ENCODE results near the gene MUC20. TPM values are rescaled to one million over a fixed set of nuclear protein-coding genes. Genes with fewer than 3 reads are reported as not detected.
"Not testable (repeated sequence)": the region's sequence is repeated elsewhere in the genome, so short reads cannot be mapped to it uniquely, and the experiment has no call there.

The MUC20 gene
- total RNA-seq, 1 donor from 2014 or later = not detected

DNA sequence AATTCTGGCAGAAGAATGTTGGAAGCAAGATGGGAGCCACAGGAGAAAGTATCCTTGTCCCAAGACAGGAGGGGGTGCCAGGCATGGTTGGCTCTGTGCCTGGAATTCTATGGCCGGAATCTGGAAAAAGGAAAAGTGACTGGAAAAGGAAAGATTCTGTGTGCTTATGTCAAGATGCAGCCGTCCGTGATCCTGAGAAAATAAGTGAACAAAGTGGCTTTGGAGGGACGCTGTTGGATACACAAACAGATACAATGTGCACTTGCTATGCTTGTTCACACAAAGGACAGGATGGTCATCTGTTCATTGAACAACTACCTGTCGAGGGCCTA, 28.5 kb upstream of the MUC20 start:
- no peak for DNase-seq (ENCODE audit: extremely low read depth, low read depth, low spot score)

DNA sequence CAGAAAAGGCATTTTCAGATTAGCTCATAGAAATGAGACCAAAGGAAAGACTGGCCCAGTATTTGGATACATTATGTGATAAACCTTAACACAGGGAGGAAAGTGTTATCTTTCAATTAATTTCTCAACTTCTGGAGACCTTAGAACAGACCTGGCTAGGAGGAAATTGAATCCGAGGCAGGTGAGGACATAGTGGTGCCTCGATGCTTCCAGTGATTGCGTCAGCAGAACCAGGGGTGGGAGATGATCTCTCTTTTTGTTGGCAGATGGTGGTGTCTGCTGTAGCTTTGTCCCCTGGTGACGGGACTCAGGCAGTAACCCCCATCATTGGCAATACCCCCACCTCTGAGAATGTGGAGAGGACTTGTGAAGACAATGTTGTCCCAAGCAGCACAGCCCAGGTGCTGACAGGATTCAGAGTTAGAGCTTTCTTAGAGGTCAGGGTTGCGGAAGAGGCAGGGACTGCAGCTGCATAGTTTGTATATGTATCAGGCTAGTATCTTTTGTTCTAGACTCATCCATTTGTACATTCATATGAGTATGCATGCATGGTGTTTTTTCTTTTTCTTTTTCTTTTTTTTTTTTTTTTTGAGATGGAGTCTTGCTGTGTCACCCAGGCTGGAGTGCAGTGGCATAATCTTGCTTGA, 27.9 kb upstream of the MUC20 start:
- DNase-seq (ENCODE audit: extremely low read depth, low read depth, low spot score) = no peak

DNA sequence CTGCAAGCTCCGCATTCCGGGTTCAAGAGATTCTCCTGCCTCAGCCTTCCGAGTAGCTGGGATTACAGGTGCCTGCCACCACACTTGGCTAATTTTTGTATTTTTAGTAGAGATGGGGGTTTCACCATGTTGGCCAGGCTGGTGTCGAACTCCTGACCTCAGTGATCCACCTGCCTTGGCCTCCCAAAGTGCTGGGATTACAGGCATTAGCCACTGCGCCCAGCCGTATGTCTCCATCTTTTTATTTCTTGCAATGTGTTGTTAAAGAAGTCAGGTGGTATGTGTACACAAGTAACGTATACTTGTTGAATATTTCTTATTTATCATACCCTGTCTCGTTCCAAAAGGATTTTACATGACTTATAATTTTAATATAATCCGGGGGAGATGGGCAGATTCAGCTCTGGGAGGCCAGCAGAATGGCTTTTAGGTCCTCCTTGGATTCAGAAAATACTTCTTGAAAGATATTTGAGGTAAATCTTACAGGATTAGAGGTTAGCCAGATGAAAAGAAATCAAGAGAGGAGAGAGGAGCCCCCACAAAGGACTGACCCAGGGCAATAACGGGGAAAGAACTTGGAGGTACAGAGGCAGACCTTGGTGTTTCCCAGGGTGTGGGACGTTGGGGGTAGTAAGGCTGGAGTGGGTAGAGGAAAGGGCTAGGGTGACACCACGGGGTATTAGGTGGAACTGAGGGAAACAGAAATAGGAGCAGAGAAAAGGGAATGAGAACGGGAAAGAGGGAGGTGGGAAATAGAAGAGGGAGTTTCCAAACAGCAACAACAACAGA, 27.2 kb upstream of the MUC20 start:
- DNase-seq (ENCODE audit: extremely low read depth, low read depth, low spot score) = no peak

DNA sequence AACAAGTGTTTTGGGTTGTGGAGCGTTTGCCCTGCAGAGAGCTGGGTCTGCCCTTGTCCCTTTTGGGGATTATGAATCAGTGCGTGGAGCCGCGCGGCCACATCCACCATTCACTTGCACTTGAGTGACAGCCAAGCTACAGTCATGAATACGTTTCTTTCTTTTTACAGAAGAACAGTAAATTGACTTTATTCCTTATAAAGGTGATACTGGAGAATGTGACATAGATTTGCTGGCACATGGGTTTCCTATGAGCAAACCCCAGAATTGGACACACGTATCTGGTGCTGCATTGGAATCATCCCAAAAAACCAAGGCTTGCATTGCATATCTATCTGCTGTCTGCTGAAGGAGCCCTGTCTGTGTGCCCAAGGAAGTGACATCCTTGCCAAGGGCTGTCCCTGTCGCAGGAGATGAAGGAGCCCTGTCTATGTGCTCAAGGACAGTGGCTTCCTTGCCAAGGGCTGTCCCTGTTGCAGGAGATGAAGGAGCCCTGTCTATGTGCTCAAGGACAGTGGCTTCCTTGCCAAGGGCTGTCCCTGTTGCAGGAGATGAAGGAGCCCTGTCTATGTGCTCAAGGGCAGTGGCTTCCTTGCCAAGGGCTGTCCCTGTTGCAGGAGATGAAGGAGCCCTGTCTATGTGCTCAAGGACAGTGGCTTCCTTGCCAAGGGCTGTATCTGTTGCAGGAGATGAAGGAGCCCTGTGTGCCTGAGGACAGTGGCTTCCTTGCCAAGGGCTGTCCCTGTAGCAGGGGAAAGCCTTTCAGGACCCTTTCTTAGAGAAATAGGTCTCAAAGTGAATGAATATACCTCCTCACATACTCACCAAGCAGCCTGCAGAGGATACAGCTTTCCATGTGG, 26.3 kb upstream of the MUC20 start:
- not testable (repeated sequence) for DNase-seq (ENCODE audit: extremely low read depth, low read depth, low spot score)

DNA sequence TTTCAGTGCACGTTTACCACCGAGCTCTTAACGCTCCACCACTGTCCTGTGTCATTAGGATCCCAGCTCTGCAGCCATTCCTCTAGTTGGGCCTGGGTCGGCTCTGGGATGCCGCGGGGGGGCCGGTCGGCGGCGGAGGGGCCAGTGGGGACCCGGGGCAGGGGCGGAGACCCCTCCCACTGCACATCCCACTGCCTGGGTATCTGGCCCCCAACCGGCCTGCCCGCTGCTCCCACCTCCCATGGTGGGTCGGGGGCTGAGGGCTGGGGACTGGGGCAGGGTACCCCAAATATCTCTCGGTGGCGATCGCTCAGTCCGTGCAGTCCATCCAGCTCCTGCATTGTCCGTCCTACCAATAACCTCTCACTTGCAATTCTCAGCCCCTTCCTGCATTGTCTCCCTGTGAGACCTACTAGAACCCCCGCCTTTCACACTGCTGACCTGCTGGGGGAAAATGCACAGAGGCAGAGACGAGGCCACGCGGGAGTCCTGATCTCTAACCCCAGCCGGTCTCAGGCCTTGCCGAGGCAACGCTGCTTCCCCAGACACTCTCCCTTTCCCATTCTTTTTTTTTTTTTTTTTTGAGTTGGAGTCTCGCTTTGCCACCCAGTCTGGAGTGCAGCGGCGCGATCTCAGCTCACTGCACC, 24.0 kb upstream of the MUC20 start:
- DNase-seq (ENCODE audit: extremely low read depth, low read depth, low spot score) = no peak

DNA sequence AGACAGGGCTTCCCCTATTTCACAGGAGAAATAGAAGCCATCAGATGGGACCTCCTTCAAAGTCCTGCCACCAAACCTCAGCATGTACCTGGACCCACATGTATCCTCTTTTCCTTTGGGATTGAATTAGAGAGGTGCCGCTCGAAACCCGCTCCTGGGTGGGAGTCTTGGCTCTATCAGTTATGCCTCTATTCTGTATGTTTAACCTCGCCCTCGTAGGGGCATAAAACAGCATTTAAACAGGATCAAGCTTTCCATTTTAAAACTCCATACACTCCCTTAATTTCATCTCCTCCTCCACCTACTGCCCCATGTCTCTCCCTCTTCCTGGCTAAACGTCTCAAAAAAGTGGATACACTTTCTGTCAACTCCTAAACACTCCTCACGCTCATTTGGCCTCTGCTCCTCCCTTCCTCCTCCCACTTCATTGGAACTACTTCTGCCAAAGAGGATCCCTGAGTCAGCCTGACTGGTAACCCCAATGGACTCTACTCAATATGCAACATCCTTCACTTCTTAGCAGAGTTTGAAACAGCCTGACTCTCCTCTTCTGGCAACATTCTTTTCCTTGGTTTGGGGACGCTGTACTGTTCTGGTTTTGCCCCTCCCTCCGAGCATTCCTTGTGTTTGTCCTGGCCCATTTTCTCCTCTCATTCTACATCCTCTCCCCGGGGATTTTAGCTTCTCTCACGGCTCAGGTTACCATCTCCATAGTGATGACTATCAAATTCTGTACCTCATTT, 23.0 kb upstream of the MUC20 start:
- DNase-seq (ENCODE audit: extremely low read depth, low read depth, low spot score) = no peak

DNA sequence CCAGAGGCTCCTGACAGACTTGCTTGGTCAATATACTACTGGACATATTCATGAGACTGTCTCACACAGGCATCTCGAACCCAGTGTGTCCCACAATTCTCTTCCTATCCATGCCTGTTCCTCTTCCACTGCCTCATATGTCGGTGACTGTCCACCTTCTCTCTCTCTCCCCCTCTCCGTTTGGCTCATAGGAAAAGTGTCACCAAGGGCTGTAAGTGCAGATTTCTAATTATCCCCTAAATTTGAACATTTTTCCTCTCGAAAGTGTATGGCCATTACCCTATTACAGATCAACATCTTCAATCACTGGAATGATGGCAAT, 22.5 kb upstream of the MUC20 start:
- DNase-seq (ENCODE audit: extremely low read depth, low read depth, low spot score) = no peak

DNA sequence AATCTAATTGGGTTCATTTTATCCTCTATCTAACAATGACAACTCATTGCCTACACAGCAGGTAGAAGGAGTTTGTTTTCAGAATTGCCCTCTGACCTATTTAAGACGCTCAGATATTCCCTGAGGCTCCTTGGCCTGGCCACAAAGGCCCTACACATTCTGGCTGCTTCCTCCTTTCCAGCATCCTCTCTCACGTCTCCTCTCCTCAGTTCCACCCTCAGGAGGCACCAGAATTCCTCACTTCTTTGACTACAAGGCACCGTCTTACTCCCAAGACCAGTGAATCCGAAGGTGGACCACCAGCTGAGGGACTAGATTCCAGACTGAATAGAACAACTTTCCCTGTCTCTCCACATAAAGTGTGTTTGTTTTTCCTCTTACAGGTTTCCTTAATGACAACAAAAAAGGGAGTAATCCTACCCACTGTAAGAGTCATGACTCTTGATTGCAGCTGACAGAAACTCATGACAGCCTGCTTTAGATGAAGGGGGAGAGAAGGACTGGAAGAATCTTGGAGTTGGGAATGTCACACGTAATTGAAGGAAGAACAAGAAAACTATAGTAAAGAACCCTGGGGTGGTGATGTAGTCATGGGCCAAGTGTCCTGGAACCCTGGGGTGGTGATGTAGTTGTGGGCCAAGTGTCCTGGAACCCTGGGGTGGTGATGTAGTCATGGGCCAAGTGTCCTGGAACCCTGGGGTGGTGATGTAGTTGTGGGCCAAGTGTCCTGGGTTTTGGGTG, 22.0 kb upstream of the MUC20 start:
- no peak for DNase-seq (ENCODE audit: extremely low read depth, low read depth, low spot score)

DNA sequence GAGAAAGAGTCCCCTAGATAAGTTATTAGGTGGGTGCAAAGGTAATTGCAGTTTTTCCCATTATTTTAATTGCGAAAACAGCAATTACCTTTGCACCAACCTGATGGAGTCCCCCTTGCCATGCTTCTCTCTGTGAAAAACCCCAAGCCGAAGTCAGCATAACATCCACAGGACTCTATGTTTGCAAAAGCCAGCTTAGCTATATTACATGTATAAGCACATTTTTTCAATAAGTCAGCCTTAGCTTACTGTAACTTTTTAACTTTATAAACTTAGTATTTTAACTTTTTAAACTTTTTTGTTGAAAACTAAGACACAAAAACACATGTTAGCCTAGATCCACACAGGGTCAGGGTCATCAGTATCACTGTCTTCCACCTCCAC, 21.4 kb upstream of the MUC20 start:
- DNase-seq (ENCODE audit: extremely low read depth, low read depth, low spot score) = no peak

DNA sequence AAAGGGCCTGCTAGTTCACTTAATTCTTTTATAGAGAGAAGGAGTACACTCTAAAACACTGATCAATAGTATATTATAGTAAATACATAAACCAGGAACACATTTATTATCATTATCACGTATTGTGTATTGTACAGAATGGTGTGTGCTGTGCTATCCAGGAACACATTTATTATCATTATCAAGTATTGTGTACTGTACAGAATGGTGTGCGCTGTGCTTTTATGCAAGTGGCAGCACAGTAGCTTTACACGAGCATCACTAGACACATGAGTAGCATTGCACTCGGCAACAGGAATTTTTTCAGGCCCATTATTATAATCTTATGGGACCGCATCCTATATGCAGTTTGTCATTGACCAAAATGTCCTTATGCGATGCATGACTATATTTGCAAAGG, 20.9 kb upstream of the MUC20 start:
- no peak for DNase-seq (ENCODE audit: extremely low read depth, low read depth, low spot score)

DNA sequence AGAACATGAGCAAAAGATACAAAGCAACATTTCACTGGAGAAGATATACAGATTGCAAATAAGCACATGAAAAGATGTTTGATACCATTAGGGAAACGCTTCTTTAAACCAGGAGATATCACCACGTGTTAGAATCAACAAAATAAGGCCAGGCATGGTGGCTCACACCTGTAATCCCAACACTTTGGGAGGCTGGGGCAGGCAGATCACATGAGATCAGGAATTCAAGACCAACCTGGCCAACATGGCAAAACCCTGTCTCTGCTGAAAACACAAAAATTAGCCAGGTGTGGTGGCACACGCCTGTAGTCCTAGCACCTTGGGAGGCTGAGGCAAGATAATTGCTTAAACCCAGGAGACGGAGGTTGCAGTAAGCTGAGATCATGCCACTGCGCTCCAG, 20.5 kb upstream of the MUC20 start:
- no peak for DNase-seq (ENCODE audit: extremely low read depth, low read depth, low spot score)

DNA sequence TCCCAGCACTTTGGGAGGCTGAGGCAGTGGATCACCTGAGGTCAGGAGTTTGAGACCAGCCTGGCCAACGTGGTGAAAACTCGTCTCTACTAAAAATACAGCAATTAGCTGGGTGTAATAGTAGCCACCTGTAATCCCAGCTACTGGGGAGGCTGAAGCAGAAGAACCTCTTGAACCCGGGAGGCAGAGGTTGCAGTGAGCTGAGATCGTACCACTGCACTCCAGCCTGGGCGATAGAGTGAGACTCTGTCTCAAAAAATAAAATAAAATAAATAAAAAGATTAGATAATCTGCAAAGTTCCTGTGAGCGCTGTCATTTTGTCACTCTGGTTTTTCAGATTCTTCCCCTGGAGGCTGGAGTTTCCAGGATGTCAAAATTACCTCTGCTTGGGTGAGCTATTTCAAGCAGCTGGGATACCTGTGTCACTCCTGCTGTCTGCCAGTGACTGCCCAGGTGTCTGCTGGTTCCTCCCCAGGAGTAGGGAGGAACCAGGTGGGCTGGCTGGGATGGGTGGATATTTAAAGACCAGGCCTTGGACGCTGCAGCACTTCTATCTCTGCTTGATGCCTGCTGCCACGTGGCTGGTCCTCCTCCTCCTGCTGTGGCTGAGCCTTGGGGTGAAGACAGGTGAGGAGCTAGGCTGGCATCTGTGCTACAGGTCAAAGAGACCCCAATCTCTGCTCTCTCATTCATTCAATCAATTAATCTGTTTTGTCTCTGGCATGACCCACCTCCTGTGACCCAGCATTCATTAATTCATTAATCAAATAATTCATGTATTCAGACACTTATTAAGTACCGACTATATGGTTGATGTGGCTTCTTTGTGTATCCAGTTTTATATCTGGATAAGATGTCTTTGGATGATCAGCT, 19.5 kb upstream of the MUC20 start:
- DNase-seq (ENCODE audit: extremely low read depth, low read depth, low spot score) = no peak

DNA sequence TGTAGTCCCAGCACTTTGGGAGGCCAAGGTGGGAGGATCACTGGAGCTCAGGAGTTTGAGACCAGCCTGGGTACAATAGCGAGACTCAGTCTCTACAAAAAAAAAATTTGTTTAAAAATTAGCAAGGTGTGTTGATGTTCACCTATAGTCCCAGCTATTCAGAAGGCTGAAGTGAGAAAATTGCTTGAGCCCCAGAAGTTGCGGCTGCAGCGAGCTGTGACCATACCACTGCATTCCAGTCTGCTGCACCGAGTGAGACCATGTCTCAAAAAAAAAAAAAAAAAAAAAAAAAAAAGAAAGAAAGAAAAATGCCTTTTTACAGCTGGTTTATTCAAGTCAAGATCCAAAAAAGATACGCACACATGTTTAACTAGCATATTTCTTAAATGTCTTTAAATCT, 17.0 kb upstream of the MUC20 start:
- no peak for DNase-seq (ENCODE audit: extremely low read depth, low read depth, low spot score)

DNA sequence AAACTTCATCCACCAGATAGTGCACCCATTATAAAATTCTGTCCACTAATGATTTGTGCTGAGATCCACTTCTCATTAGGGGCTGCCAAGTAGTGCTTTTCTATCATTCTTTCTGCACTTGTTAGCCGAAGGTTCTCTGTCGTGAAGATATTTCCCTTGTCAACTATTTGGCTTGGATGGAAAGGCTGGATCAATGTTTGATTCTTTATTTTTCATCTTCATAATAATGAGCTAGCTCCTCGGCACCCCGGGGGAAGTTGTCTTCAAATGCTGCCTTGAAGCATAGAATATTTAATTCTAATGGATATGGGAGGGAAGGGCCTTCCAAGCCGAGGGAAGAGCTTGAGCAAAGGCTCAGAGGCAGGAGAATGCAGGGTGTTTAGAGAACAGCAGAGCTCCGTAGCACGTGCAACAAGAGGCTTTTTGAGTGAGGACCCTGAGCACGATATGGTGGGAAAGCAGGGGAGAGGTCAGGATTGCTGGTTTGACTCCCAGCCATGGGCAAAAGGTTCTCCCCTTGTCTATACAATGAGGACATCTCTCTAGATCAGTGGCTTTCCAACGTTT, 16.3 kb upstream of the MUC20 start:
- DNase-seq (ENCODE audit: extremely low read depth, low read depth, low spot score) = no peak

DNA sequence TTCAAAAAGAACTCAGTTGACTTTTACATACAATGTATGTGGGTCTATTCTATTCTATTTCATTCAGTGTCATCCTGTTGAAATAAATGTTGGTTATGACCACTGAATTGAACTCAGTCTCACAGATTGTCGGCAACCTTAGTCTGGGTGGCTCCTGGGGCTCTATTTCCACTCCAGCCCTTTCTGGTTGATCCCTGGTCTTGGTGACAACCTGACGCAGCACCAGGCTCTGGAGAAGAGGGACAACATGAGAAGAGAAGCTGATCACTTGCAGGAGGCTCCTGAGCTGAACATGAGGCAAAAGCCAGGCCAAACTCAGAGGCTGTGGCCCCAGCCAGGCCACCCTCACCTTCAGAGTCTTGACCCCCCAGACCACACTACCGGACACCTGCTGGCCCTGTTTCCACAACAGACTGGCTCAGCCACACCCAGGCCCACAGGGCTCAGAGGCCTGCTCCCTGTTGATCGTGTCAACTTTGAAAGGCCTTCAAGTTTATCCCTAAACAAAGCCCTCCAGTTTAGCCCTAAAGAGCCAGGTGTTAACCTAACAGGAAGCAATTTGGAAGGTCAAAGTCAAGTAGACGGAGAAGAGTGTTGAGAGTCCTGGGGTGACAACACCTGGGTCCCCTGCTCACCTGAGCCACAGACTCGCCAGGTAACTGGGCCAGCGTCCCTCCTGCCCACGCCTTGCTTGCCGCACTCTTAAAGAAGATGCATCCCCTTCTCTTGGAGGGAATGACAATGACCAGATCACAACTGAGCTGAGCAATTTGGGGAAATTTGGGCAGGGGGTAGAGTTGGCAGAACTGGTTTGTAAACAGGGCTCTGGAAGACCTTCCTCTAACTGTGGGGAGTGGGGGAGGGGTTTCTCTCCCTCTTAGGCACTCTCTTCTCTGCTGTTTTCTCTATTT, 15.4 kb upstream of the MUC20 start:
- no peak for DNase-seq (ENCODE audit: extremely low read depth, low read depth, low spot score)

DNA sequence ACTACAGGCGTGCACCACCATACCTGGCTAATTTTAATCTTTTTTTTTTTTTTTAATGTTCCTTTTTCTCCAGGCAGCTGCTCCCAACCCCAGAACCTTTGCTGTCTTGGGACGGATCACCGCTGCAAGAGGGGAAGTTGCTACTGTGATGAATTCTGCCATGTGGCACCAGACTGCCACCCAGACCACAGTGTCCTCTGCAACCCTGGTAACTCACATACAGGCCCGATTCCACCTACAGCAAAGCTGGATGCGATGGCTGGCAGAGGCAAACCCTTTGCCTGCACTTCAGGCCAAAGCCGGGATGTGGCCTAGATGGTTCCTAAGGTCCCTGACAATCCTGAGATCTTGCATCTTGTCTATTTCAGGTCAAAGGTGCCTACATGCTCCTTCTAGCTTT, 12.7 kb upstream of the MUC20 start:
- DNase-seq (ENCODE audit: extremely low read depth, low read depth, low spot score) = no peak

DNA sequence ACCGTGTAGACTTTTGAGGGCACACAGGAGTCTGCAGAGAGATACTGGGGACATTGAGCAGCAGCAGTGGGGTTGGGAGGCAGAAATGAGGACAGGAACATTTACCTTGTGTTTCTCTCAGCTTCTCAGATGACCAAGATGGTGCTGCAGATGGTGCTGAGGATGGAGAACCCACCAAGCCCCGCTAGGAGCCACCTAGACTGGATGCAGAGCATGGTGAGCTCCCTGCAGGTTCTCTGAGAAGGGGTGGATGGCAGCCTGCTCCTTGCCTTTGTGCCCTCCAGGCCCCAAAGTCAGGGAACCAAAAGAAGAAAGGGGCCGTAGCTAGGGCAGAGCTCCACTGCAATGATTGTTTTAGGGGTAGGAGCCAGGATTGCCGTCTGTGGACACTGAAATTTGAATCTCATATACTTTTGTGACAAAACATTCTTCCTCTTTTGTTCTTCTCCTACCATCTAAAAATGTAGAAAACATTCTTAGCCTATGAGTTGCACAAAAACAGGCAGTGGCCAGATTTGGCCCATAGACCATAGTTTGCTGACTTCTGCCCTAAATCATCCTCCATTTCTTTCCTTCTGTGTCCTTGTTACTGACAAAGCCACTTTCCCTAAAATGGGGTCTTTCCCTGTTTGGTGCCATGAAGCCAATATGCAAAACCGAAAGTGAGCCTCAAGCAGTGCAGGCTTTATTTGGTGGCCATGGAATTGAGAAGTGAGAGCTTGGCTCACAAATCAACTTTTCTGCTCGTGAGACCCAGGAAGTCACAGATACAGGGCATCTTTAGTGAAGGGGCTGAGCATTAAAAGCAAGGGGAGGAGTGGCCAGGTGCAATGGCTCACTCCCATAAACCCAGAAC, 11.9 kb upstream of the MUC20 start:
- no peak for DNase-seq (ENCODE audit: extremely low read depth, low read depth, low spot score)
